Measurements from ENCODE around the gene CACNG3. TPM values are rescaled to one million over a fixed set of nuclear protein-coding genes. Genes with fewer than 3 reads are reported as not detected.

CACNG3 gene
- total RNA-seq, 1 experiment from 2014 or later = not detected

GRCh38 chr16:24344784-24345183 is 88.6 kb downstream of the CACNG3 start:
- H3K4me1 ChIP-seq (ENCODE audit: insufficient read depth, low read length) = peaks cover 22% of the 10 kb centered on the region

More at GRCh38 chr16:24344784-24345183, 88.6 kb downstream of the CACNG3 start:
- H3K79me2 ChIP-seq (ENCODE audit: insufficient read depth, low read length) = no peaks in the 10 kb centered on the region
- no peaks in the 10 kb centered on the region for H3K79me1 ChIP-seq (ENCODE audit: insufficient read depth, low read depth, low read length, poor library complexity, severe bottlenecking)
- no peak overlapping the region for H3K4ac ChIP-seq (ENCODE audit: low read depth, low read length)
- no peaks in the 10 kb centered on the region for H3K27me3 Mint-ChIP-seq (ENCODE audit: low read depth)
- H2BK5ac ChIP-seq (ENCODE audit: insufficient read length, low read length) = no peak overlapping the region
- no peak overlapping the region for H3K9ac ChIP-seq (ENCODE audit: extremely low read depth, insufficient read length, low read length)
- TF ChIP-seq, protein P1, sequence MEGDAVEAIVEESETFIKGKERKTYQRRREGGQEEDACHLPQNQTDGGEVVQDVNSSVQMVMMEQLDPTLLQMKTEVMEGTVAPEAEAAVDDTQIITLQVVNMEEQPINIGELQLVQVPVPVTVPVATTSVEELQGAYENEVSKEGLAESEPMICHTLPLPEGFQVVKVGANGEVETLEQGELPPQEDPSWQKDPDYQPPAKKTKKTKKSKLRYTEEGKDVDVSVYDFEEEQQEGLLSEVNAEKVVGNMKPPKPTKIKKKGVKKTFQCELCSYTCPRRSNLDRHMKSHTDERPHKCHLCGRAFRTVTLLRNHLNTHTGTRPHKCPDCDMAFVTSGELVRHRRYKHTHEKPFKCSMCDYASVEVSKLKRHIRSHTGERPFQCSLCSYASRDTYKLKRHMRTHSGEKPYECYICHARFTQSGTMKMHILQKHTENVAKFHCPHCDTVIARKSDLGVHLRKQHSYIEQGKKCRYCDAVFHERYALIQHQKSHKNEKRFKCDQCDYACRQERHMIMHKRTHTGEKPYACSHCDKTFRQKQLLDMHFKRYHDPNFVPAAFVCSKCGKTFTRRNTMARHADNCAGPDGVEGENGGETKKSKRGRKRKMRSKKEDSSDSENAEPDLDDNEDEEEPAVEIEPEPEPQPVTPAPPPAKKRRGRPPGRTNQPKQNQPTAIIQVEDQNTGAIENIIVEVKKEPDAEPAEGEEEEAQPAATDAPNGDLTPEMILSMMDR (conservative IDR thresholded peaks at IDR 0.05) = no peak
- peaks cover 47 to 51% of the 10 kb centered on the region in 2 experiments for H3K4me1 Mint-ChIP-seq
- no peaks in the 10 kb centered on the region for H4K20me1 ChIP-seq (ENCODE audit: control insufficient read depth, insufficient read depth, insufficient read length)
- H2BK12ac ChIP-seq (ENCODE audit: insufficient read length, low read depth, low read length) = no peak overlapping the region
- H3K9me3 ChIP-seq (ENCODE audit: control insufficient read depth, low read depth, low read length) = no peaks in the 10 kb centered on the region
- H4K8ac ChIP-seq (replicated peaks; ENCODE audit: insufficient read length, low read depth, low read length) = no peak overlapping the region
- H3K56ac ChIP-seq (ENCODE audit: insufficient read length, low read depth, low read length) = no peak overlapping the region
- H3K14ac ChIP-seq (ENCODE audit: insufficient read depth, low read length) = no peak overlapping the region
- no peak overlapping the region for H3K18ac ChIP-seq (ENCODE audit: insufficient read length, low read depth, low read length)
- H3K23me2 ChIP-seq (ENCODE audit: insufficient read length, low read depth, low read length, poor library complexity, severe bottlenecking) = no peaks in the 10 kb centered on the region
- no peaks in the 10 kb centered on the region for H3K27me3 ChIP-seq (ENCODE audit: insufficient read depth, low read length)
- no peak overlapping the region for H3K27ac ChIP-seq (ENCODE audit: insufficient read length, low read depth, low read length)
- H3T11ph ChIP-seq (ENCODE audit: low read length) = no peak overlapping the region
- peak overlapping the region in 1 of 3 experiments; percentile 14; a peak in 1 of 7 replicates for H3K27ac Mint-ChIP-seq
- H2BK20ac ChIP-seq (ENCODE audit: low read depth, low read length, poor library complexity, severe bottlenecking) = no peak overlapping the region
- H2BK120ac ChIP-seq (ENCODE audit: low read depth, low read length, poor library complexity, severe bottlenecking) = no peak overlapping the region
- WGBS (ENCODE audit: extremely low coverage, insufficient read length, low lambda C conversion rate) = no CpG with 5 or more reads among the region's 2 CpGs
- H3K4me3 Mint-ChIP-seq = no peak overlapping the region
- no peak overlapping the region for H3K23ac ChIP-seq (ENCODE audit: insufficient read length, low read depth, low read length)
- H3K36me3 Mint-ChIP-seq (ENCODE audit: insufficient read depth in 1 of 3, low read depth in 3 of 3) = no peaks in the 10 kb centered on the region
- H2AK5ac ChIP-seq (ENCODE audit: insufficient read length, low read length) = no peak overlapping the region
- no peak overlapping the region for H2AFZ ChIP-seq (ENCODE audit: low read length)
- no peak overlapping the region for H4K5ac ChIP-seq (ENCODE audit: insufficient read length, low read depth, low read length)
- no peak overlapping the region for H4K91ac ChIP-seq (ENCODE audit: insufficient read length, low read depth, low read length)
- H3K4me2 ChIP-seq (ENCODE audit: insufficient read depth, insufficient read length, low read length) = no peak overlapping the region
- no peaks in the 10 kb centered on the region; a peak in 1 of 5 replicates for H3K9me3 Mint-ChIP-seq
- H2BK15ac ChIP-seq (ENCODE audit: low read depth, low read length) = no peak overlapping the region
- DNase-seq = no peak
